ENCODE measurements around the gene ARID3A. TPM values are rescaled to one million over a fixed set of nuclear protein-coding genes. Genes with fewer than 3 reads are reported as not detected.

Gene ARID3A
- total and polyA plus RNA-seq, 2 experiments from 2014 or later = 2.8 to 8.5 TPM

- DNase-seq = no peak
- Histone ChIP-seq H3K4me3 (no peak overlapping the region), H3K27ac (no peak overlapping the region), H3K36me3 (ENCODE audit: low read depth) (no peaks in the 10 kb centered on the region), H2AFZ (no peak overlapping the region), H3K4me1 (ENCODE audit: insufficient read depth) (no peaks in the 10 kb centered on the region), H3F3A (ENCODE audit: insufficient read depth) (no peaks in the 10 kb centered on the region), H3K79me2 (ENCODE audit: insufficient read depth) (no peaks in the 10 kb centered on the region), H3K4me2 (ENCODE audit: unreplicated experiment) (no peak overlapping the region), H4K20me1 (ENCODE audit: insufficient read depth) (no peaks in the 10 kb centered on the region), H3K9me3 (ENCODE audit: low read depth) (no peaks in the 10 kb centered on the region), H3K9ac (no peak overlapping the region), H3K27me3 (replicated peaks; ENCODE audit: insufficient read depth) (peaks cover 27% of the 10 kb centered on the region), H3K9me2 (ENCODE audit: insufficient read depth) (no peaks in the 10 kb centered on the region)
- in situ Hi-C loops (cut with MboI) = no loop called here
- WGBS, 2 experiments (ENCODE audit: low coverage in 1 of 2, low lambda C conversion rate in 2 of 2, missing lambda C conversion rate in 2 of 2) = 30 to 36% methylated on average over 3 of the region's 3 CpGs
- TF ChIP-seq EZH2phosphoT487 (IDR thresholded peaks at IDR 0.05; ENCODE audit: insufficient read depth, low read depth) (no peak), EZH2 (IDR thresholded peaks at IDR 0.05; ENCODE audit: insufficient read depth, poor library complexity, severe bottlenecking) (no peak)
These were observed 73.5 kb downstream of the ARID3A start for GRCh38 chr19:999379-999719.

GRCh38 chr19:1000095-1000494, 74.3 kb downstream of the ARID3A start, which contains the start of gene GRIN3B:
Gene GRIN3B, plus strand, starts transcription at chr19:1000419. Its CDS starts 19 bp downstream, at chr19:1000438.
- Histone ChIP-seq H3K9ac (no peak within 1 kb of the TSS), H3K9me2 (ENCODE audit: insufficient read depth) (no peaks in the 10 kb centered on the region), H3K79me2 (ENCODE audit: insufficient read depth) (no peaks in the 10 kb centered on the region), H3K27me3 (replicated peaks; ENCODE audit: insufficient read depth) (peaks cover 27% of the 10 kb centered on the region), H3K4me1 (ENCODE audit: insufficient read depth) (no peaks in the 10 kb centered on the region), H3K9me3 (ENCODE audit: low read depth) (no peaks in the 10 kb centered on the region), H3F3A (ENCODE audit: insufficient read depth) (no peaks in the 10 kb centered on the region), H2AFZ (no peak within 1 kb of the TSS), H3K4me2 (ENCODE audit: unreplicated experiment) (peak within 1 kb of the TSS; percentile 28), H3K27ac (no peak within 1 kb of the TSS), H4K20me1 (ENCODE audit: insufficient read depth) (no peaks in the 10 kb centered on the region), H3K36me3 (ENCODE audit: low read depth) (no peaks in the 10 kb centered on the region), H3K4me3 (peak within 1 kb of the TSS; percentile 49)
- 0 out of 2 replicates have a peak, but pooled peaks have one; percentile 36 for TF ChIP-seq EZH2phosphoT487 (IDR thresholded peaks at IDR 0.05; ENCODE audit: insufficient read depth, low read depth)
- TF ChIP-seq EZH2 (IDR thresholded peaks at IDR 0.05; ENCODE audit: insufficient read depth, poor library complexity, severe bottlenecking) = no peak
- peak; percentile 77 for DNase-seq
- in situ Hi-C loops (cut with MboI) = no loop called here
- 1 to 5% methylated on average over 26 to 36 of the region's 43 CpGs for WGBS, 2 experiments (ENCODE audit: low coverage in 1 of 2, low lambda C conversion rate in 2 of 2, missing lambda C conversion rate in 2 of 2)

- Histone ChIP-seq H3K36me3 (ENCODE audit: low read depth) (no peaks in the 10 kb centered on the region), H3K27ac (no peak overlapping the region), H3K9me3 (ENCODE audit: low read depth) (no peaks in the 10 kb centered on the region), H3K4me2 (ENCODE audit: unreplicated experiment) (no peak overlapping the region), H3K9ac (no peak overlapping the region), H3K4me1 (ENCODE audit: insufficient read depth) (no peaks in the 10 kb centered on the region), H3K79me2 (ENCODE audit: insufficient read depth) (no peaks in the 10 kb centered on the region), H3K9me2 (ENCODE audit: insufficient read depth) (no peaks in the 10 kb centered on the region), H3F3A (ENCODE audit: insufficient read depth) (no peaks in the 10 kb centered on the region), H3K4me3 (no peak overlapping the region), H3K27me3 (replicated peaks; ENCODE audit: insufficient read depth) (peaks cover 24% of the 10 kb centered on the region), H4K20me1 (ENCODE audit: insufficient read depth) (no peaks in the 10 kb centered on the region), H2AFZ (no peak overlapping the region)
- no peak for DNase-seq
- in situ Hi-C loops (cut with MboI) = no loop called here
- TF ChIP-seq EZH2 (IDR thresholded peaks at IDR 0.05; ENCODE audit: insufficient read depth, poor library complexity, severe bottlenecking) (peak; percentile 28), EZH2phosphoT487 (IDR thresholded peaks at IDR 0.05; ENCODE audit: insufficient read depth, low read depth) (no peak)
- WGBS, 2 experiments (ENCODE audit: low coverage in 1 of 2, low lambda C conversion rate in 2 of 2, missing lambda C conversion rate in 2 of 2) = 5 to 8% methylated on average over 23 to 57 of the region's 73 CpGs
These were observed 75.0 kb downstream of the ARID3A start for GRCh38 chr19:1000591-1001537.

GRCh38 chr19:1001538-1002166, 75.8 kb downstream of the ARID3A start:
- in situ Hi-C loops (cut with MboI) = no loop called here
- peak; percentile 58 for DNase-seq
- H3F3A ChIP-seq (ENCODE audit: insufficient read depth) = no peaks in the 10 kb centered on the region
- H3K36me3 ChIP-seq (ENCODE audit: low read depth) = no peaks in the 10 kb centered on the region
- H3K4me2 ChIP-seq (ENCODE audit: unreplicated experiment) = no peak overlapping the region
- no peak for TF ChIP-seq EZH2 (IDR thresholded peaks at IDR 0.05; ENCODE audit: insufficient read depth, poor library complexity, severe bottlenecking)
- TF ChIP-seq EZH2phosphoT487 (IDR thresholded peaks at IDR 0.05; ENCODE audit: insufficient read depth, low read depth) = no peak
- H3K9ac ChIP-seq = no peak overlapping the region
- H3K79me2 ChIP-seq (ENCODE audit: insufficient read depth) = no peaks in the 10 kb centered on the region
- no peak overlapping the region for H3K27ac ChIP-seq
- no peaks in the 10 kb centered on the region for H3K9me3 ChIP-seq (ENCODE audit: low read depth)
- H3K9me2 ChIP-seq (ENCODE audit: insufficient read depth) = no peaks in the 10 kb centered on the region
- no peaks in the 10 kb centered on the region for H3K4me1 ChIP-seq (ENCODE audit: insufficient read depth)
- no peak overlapping the region for H2AFZ ChIP-seq
- no peaks in the 10 kb centered on the region for H4K20me1 ChIP-seq (ENCODE audit: insufficient read depth)
- 4 to 7% methylated on average over 10 to 20 of the region's 20 CpGs for WGBS, 2 experiments (ENCODE audit: low coverage in 1 of 2, low lambda C conversion rate in 2 of 2, missing lambda C conversion rate in 2 of 2)
- no peak overlapping the region for H3K4me3 ChIP-seq
- H3K27me3 ChIP-seq (replicated peaks; ENCODE audit: insufficient read depth) = peaks cover 18% of the 10 kb centered on the region
